SU-DHL-6 (cell line): ENCODE data around the gene KCNK6.

Experiments used
- EZH2phosphoT487 ChIP-seq: fragments of 200-600 bp; sonication (generic), shearing (Covaris generic); conservative IDR thresholded peaks from 2 replicates; pipeline ENCODE4 v1.6.1; 2018; ENCODE audit warnings: mild to moderate bottlenecking, antibody characterized with exemption, low read length, moderate library complexity, mixed read lengths
- TF ChIP-seq, protein P1 (sequence below): fragments of 200-600 bp; sonication (generic); IDR thresholded peaks from one replicate; pipeline ENCODE4 v1.5.1; 2017; ENCODE audit warnings: antibody characterized with exemption, mild to moderate bottlenecking, low read length, moderate library complexity; ENCODE audit not compliant: insufficient read depth, poor library complexity, severe bottlenecking

DNA sequence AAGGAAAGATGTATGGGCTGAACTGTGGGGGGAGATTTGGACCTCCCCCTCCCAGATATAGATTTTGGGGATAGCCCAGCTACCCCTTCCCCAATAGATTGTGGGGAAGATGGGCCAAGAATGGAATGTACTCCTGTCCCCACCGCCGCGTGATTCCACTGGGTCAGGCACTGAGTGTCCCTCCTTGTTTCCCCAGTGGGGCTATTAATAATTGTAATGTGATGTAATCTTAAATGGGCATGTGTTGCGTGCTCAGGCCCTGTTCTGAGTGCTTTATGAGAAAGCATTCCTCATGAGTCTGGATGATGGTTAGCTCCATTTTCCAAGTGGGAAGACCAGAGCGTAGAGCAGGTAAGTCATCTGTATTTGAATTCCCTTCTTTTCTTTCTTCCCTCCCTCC lies 56.1 kb downstream of the KCNK6 start:
- TF ChIP-seq EZH2phosphoT487 = no peak
- TF ChIP-seq, protein P1, sequence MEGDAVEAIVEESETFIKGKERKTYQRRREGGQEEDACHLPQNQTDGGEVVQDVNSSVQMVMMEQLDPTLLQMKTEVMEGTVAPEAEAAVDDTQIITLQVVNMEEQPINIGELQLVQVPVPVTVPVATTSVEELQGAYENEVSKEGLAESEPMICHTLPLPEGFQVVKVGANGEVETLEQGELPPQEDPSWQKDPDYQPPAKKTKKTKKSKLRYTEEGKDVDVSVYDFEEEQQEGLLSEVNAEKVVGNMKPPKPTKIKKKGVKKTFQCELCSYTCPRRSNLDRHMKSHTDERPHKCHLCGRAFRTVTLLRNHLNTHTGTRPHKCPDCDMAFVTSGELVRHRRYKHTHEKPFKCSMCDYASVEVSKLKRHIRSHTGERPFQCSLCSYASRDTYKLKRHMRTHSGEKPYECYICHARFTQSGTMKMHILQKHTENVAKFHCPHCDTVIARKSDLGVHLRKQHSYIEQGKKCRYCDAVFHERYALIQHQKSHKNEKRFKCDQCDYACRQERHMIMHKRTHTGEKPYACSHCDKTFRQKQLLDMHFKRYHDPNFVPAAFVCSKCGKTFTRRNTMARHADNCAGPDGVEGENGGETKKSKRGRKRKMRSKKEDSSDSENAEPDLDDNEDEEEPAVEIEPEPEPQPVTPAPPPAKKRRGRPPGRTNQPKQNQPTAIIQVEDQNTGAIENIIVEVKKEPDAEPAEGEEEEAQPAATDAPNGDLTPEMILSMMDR = no peak
